WTC11 (cell line): ENCODE data around the gene DISP2.

Experiments
- CREM ChIP-seq: sonication (generic); formaldehyde crosslinking; IDR thresholded peaks from 2 replicates; pipeline ENCODE4 v1.8.1; 2022; ENCODE audit warnings: mild to moderate bottlenecking, missing genetic modification reagents, moderate library complexity
- CTCF ChIP-seq: fragments of 200-600 bp; IDR thresholded peaks from 2 replicates; pipeline ENCODE4 v1.8.0; 2022; ENCODE audit warnings: antibody characterized with exemption
- NR1H2 ChIP-seq: sonication (generic); formaldehyde crosslinking; IDR thresholded peaks from 2 replicates; pipeline ENCODE4 v1.9.0; 2021; ENCODE audit warnings: mild to moderate bottlenecking, moderate library complexity, missing genetic modification reagents
- SP1 ChIP-seq: sonication (generic); formaldehyde crosslinking; conservative IDR thresholded peaks from 2 replicates; pipeline ENCODE4 v1.8.1; 2022; ENCODE audit warnings: missing genetic modification reagents
- ZNF121 ChIP-seq: sonication (generic); formaldehyde crosslinking; IDR thresholded peaks from 2 replicates; pipeline ENCODE4 v1.8.0; 2023; ENCODE audit warnings: missing genetic modification reagents
- ZNF263 ChIP-seq: sonication (generic); formaldehyde crosslinking; IDR thresholded peaks from 2 replicates; pipeline ENCODE4 v1.8.1; 2022; ENCODE audit warnings: low read depth, mild to moderate bottlenecking, moderate library complexity, missing genetic modification reagents
- ZSCAN18 ChIP-seq: fragments of 250-450 bp; sonication (Bioruptor Pico); IDR thresholded peaks from 2 replicates; pipeline ENCODE4 v2.1.2; 2022; ENCODE audit warnings: mild to moderate bottlenecking, moderate library complexity

GRCh38 chr15:40405501-40406381, 47.7 kb downstream of the DISP2 start, which contains the start of gene IVD:
- TF ChIP-seq CREM (CRISPR knock-in tag) (0 out of 2 replicates have a peak, but pooled peaks have one; percentile 33), NR1H2 (CRISPR knock-in tag) (no peak), SP1 (peak; percentile 89), ZNF263 (CRISPR knock-in tag) (no peak), CTCF (no peak), ZNF121 (CRISPR knock-in tag) (no peak), ZSCAN18 (CRISPR knock-in tag) (no peak)
